Effector memory CD4-positive, alpha-beta T cell (primary cell): ENCODE results near the gene ACAT2.
"Not testable (repeated sequence)": the region's sequence is repeated elsewhere in the genome, so short reads cannot be mapped to it uniquely, and the experiment has no call there.

Source experiments
- DNase-seq, 3 donors: peaks; one replicate each; pipeline ENCODE4 v3.0.0-alpha.2; 2020
- H3K27ac ChIP-seq: 2 replicates; pipeline ENCODE4 v1.7.0; 2013; ENCODE audit warnings: mild to moderate bottlenecking, low read length, moderate library complexity; ENCODE audit not compliant: insufficient read depth, poor library complexity, severe bottlenecking
- H3K27me3 ChIP-seq: replicated peaks from 2 replicates; pipeline ENCODE4 v1.7.0; 2013; ENCODE audit warnings: mild to moderate bottlenecking, low read length; ENCODE audit not compliant: insufficient read depth, control insufficient read depth, poor library complexity, severe bottlenecking
- H3K36me3 ChIP-seq: 2 replicates; pipeline ENCODE4 v1.7.0; 2013; ENCODE audit warnings: mild to moderate bottlenecking, low read length, moderate library complexity; ENCODE audit not compliant: control insufficient read depth, insufficient read depth
- H3K4me1 ChIP-seq: 2 replicates; pipeline ENCODE4 v1.7.0; 2013; ENCODE audit warnings: low read length, mild to moderate bottlenecking; ENCODE audit not compliant: control insufficient read depth, insufficient read depth, poor library complexity, severe bottlenecking
- H3K4me3 ChIP-seq: 2 replicates; pipeline ENCODE4 v1.7.0; 2013; ENCODE audit warnings: low read length, low read depth, mild to moderate bottlenecking; ENCODE audit not compliant: insufficient read depth, poor library complexity, severe bottlenecking
- H3K9me3 ChIP-seq: 2 replicates; pipeline ENCODE4 v1.7.0; 2013; ENCODE audit warnings: mild to moderate bottlenecking, low read length, moderate library complexity; ENCODE audit not compliant: control insufficient read depth

The ACAT2 gene

DNA sequence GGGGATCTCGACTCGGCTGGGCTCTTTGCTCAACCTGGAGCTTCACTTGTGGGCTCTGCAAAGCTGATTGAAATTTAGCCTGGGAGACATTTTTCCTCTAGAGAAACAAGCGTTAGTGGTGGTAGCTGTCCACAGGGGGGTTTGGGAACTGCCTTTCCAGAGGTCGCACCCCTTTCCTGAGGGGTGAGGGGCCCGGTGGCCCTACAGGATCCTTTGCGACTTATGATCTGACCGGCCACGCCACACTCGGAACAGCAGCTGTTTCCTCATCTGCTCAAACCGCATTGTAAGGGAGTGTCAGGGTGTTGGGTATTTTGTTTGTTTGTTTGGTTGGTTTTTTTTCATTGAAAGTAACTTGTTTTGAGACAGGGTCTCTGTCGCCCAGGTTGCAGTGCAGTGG lies 59.3 kb downstream of the ACAT2 start:
- Histone ChIP-seq H3K36me3 (no peaks in the 10 kb centered on the region), H3K27me3 (no peaks in the 10 kb centered on the region), H3K4me1 (peaks cover 4% of the 10 kb centered on the region), H3K4me3 (no peak overlapping the region), H3K27ac (no peak overlapping the region), H3K9me3 (no peaks in the 10 kb centered on the region)
- no peak for DNase-seq

DNA sequence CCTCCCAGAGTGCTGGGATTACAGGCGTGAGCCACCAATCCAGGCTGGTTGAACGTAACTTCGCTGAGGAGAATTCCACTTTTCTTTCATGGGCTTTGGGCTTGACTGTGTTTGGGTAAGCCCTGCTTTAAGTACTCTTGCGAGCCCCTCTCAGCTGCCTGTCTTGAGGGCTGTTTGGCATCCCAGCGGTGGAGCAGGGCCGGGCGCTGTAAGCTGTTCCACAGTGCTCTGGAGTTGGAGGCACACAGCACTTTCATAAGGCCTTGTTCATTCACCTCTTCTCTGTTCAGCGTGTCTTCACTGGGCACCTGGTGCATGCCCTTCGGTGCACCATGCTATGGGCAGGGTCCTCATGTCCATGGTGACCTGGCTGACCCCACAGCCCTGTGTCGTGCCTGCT lies 59.9 kb downstream of the ACAT2 start:
- peaks cover 4% of the 10 kb centered on the region for H3K4me1 ChIP-seq
- H3K36me3 ChIP-seq, result no peaks in the 10 kb centered on the region
- no peaks in the 10 kb centered on the region for H3K9me3 ChIP-seq
- H3K27me3 ChIP-seq, result no peaks in the 10 kb centered on the region
- no peak overlapping the region for H3K4me3 ChIP-seq
- no peak overlapping the region for H3K27ac ChIP-seq
- DNase-seq, result no peak

DNA sequence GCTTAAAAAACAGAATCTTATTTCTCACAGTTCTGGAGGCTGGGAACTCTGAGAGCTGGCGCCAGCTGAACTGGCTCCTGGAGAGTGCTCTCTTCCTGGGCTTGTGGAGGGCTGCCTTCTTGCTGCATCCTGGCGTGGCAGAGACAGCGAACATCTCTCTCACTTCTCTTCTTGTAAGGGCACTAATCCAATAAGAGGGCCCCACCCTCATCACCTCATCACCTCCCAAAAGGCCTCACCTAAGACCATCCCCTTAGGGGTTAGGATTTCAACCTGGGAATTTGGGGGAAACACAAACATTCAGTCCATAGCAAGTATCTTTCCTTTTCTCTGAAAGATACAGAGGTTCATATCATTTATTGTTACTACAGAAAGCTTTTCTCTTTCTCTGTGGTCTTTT lies 62.1 kb downstream of the ACAT2 start:
- H3K36me3 ChIP-seq, result no peaks in the 10 kb centered on the region
- no peaks in the 10 kb centered on the region for H3K9me3 ChIP-seq
- no peak overlapping the region for H3K27ac ChIP-seq
- no peak overlapping the region for H3K4me3 ChIP-seq
- peaks cover 4% of the 10 kb centered on the region for H3K4me1 ChIP-seq
- DNase-seq, result no peak
- H3K27me3 ChIP-seq, result no peaks in the 10 kb centered on the region

DNA sequence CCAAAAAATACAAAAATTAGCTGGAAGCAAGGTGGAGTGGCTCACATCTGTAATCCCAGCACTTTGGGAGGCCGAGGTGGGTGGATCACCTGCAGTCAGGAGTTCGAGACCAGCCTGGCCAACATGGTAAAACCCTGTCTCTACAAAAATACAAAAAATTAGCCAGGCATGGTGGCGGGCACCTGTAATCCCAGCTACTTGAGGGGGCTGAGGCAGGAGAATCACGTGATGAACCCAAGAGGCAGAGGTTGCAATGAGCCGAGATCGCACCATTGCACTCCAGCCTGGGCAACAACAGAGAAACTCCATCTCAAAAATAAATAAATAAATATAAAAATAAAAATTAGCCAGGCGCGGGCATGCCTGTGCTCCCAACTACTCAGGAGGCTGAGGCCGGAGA lies 62.8 kb downstream of the ACAT2 start:
- H3K36me3 ChIP-seq, H3K4me3 ChIP-seq, H3K4me1 ChIP-seq, H3K9me3 ChIP-seq, H3K27ac ChIP-seq, DNase-seq, H3K27me3 ChIP-seq: not testable (repeated sequence)

DNA sequence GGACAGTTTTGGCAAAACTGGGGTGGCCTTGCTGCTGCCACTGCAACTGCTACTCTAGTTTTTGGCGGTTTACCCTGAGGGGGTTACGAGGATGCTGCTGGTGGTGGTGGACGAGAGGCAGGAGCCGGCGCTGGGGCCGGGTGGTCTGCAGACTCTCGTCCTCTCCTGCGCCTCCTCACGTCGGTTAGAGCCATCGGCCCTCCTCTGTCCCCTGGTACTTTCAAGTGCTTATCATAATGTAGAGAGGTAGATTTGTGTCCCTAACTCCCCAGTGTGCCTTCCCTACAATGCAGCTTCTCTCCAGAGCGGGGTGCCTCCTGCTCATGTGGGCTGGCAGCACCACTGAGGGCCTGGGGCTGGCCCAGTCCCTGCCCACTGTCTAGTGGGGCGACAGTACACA lies 64.2 kb downstream of the ACAT2 start:
- Histone ChIP-seq H3K27me3 (no peaks in the 10 kb centered on the region), H3K27ac (no peak overlapping the region), H3K9me3 (no peaks in the 10 kb centered on the region), H3K36me3 (no peaks in the 10 kb centered on the region), H3K4me3 (no peak overlapping the region), H3K4me1 (no peaks in the 10 kb centered on the region)
- no peak for DNase-seq

DNA sequence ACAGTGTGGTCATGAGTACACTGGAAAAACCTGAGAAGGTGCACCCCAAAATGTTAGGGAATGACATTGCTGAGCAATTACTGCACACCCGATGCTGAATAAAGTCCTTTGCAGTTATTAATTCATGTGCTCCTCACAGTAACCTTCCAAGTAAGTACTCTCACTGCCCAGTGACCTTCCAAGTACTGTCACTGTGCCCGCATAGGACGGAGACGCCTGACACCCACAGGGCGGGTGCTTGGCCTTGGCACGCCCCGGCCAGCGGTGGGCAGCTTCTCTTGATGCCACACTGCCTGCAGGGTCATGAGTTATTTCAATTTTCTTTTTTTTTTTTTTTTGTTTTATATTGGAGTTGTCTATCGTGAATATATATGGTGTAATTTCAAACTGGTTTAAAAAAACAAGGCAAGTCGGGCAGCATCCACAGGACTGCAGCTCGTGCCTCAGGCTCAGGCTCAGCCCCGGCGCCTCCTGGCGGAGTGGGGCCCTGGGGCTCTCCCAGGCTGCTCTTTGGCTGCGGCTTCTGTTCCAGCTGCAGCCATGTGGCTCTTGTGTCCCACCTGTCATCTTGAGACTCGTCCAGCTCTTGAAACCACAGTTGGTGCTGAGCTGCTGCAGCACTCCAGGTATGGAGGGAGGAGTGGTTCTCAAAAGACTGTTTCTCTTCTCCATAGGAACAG lies 65.3 kb downstream of the ACAT2 start:
- Histone ChIP-seq H3K27ac (no peak overlapping the region), H3K27me3 (no peaks in the 10 kb centered on the region), H3K4me1 (no peaks in the 10 kb centered on the region), H3K36me3 (no peaks in the 10 kb centered on the region), H3K9me3 (no peaks in the 10 kb centered on the region), H3K4me3 (no peak overlapping the region)
- no peak for DNase-seq

DNA sequence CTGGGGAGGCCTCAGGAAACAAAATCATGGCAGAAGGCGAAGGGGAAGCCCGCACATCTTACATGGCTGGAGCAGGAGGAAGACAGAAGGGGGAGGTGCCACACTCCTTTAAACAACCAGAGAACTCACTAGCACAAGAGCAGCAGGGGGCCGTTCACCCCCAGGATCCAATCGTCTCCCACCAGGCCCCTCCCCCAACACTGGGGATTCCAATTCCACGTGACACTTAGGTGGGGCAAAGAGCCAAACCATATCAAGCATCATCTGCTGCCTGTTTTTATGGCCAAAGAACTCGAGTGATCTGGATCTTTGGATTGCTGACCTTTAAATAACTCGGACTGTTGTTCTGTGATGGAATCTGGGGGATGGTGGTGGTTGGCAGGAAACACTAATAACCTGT lies 66.2 kb downstream of the ACAT2 start:
- Histone ChIP-seq H3K4me3 (no peak overlapping the region), H3K36me3 (no peaks in the 10 kb centered on the region), H3K4me1 (no peaks in the 10 kb centered on the region), H3K9me3 (no peaks in the 10 kb centered on the region), H3K27me3 (no peaks in the 10 kb centered on the region), H3K27ac (no peak overlapping the region)
- DNase-seq, result no peak
